Neural crest cell (in vitro differentiated cells): ENCODE data around the gene CIPC. TPM values are rescaled to one million over a fixed set of nuclear protein-coding genes. Genes with fewer than 3 reads are reported as not detected.
A peak's percentile ranks its signal among the peaks of the same experiment; 100 is the strongest.

Source experiments
- DNase-seq: peaks from one replicate; pipeline ENCODE4 v3.0.0; 2021; ENCODE audit warnings: low read depth, mixed read lengths, low spot score
- H3K27ac Mint-ChIP-seq: one replicate; pipeline ENCODE4 v1.8.0; 2021; ENCODE audit warnings: mild to moderate bottlenecking, mixed read lengths; ENCODE audit not compliant: unreplicated experiment
- H3K27me3 Mint-ChIP-seq: 2 replicates; pipeline ENCODE4 v1.8.0; 2021; ENCODE audit warnings: low read depth, mild to moderate bottlenecking, mixed read lengths
- H3K36me3 Mint-ChIP-seq: 2 replicates; pipeline ENCODE4 v1.8.0; 2021; ENCODE audit warnings: low read depth, mild to moderate bottlenecking, mixed read lengths
- H3K4me1 Mint-ChIP-seq: 2 replicates; pipeline ENCODE4 v1.8.0; 2021; ENCODE audit warnings: mixed read lengths
- H3K4me3 Mint-ChIP-seq: one replicate; pipeline ENCODE4 v1.8.0; 2021; ENCODE audit warnings: mild to moderate bottlenecking, mixed read lengths
- H3K9me3 Mint-ChIP-seq: 2 replicates; pipeline ENCODE4 v1.8.0; 2021; ENCODE audit warnings: mixed read lengths
- total RNA-seq: library from RNA; stranded (reverse); gene quantifications from 2 replicates; pipeline ENCODE4 v1.2.1, GENCODE V29; 2021
- TF ChIP-seq, protein P1 (sequence below): fragments of 200-600 bp; sonication (generic); conservative IDR thresholded peaks from 2 replicates; pipeline ENCODE4 v1.5.0; 2021; ENCODE audit warnings: antibody characterized with exemption, mild to moderate bottlenecking

CIPC gene
- total RNA-seq, 1 donor from 2014 or later, result 28.7 TPM

DNA sequence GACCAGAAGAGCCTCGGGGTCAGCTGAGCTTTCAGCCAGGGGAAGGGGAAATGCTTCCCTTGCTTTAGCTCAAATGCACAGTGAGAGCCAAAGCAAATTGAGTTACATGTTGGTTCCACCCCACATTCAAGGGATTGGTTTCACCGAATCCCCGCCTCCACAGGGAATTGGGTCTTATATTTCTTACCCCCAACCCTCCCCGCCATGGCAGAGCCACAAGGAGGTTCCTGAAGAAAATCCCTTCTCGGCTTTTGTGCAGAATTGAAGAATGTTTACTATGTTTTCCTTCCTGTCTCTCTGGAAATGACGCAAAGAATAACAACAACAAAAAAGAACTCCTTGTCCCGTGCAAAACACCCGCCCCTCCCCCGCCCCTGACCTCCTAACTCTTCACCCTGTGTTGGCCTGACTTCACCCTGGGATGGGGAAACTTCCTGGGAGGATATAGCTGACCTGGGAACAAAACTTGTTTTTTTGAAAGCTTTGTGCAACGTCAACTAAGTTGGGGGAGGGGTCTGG is 21.9 kb upstream of the CIPC start:
- H3K4me3 Mint-ChIP-seq, result peak overlapping the region; percentile 61
- H3K4me1 Mint-ChIP-seq, result peaks cover 41% of the 10 kb centered on the region
- H3K9me3 Mint-ChIP-seq, result peaks cover 6% of the 10 kb centered on the region
- H3K36me3 Mint-ChIP-seq, result peaks cover 2% of the 10 kb centered on the region
- H3K27ac Mint-ChIP-seq, result peak overlapping the region; percentile 95
- TF ChIP-seq, protein P1, sequence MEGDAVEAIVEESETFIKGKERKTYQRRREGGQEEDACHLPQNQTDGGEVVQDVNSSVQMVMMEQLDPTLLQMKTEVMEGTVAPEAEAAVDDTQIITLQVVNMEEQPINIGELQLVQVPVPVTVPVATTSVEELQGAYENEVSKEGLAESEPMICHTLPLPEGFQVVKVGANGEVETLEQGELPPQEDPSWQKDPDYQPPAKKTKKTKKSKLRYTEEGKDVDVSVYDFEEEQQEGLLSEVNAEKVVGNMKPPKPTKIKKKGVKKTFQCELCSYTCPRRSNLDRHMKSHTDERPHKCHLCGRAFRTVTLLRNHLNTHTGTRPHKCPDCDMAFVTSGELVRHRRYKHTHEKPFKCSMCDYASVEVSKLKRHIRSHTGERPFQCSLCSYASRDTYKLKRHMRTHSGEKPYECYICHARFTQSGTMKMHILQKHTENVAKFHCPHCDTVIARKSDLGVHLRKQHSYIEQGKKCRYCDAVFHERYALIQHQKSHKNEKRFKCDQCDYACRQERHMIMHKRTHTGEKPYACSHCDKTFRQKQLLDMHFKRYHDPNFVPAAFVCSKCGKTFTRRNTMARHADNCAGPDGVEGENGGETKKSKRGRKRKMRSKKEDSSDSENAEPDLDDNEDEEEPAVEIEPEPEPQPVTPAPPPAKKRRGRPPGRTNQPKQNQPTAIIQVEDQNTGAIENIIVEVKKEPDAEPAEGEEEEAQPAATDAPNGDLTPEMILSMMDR, result no peak
- no peaks in the 10 kb centered on the region for H3K27me3 Mint-ChIP-seq
- DNase-seq, result no peak

DNA sequence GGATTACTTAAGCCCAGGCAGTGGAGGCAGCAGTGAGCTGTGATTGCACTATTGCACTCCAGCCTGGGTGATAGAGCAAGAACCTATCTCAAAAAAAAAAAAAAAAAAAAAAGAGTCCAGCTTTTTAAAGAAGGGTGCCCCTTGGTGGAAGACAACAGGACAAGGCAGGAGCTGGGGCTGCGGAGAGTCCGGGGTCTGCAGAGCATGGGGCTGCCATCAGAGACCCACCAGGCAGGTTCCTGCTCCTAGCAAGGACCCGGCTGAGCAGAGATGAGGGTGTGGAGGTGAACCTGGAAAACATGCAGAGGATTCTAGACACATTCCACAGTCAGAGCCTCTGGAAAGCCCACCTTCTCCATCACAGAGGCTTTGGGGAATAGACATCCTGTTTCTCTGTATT is 21.0 kb upstream of the CIPC start:
- Mint-ChIP-seq H3K27ac (peak overlapping the region; percentile 43), H3K4me3 (peak overlapping the region; percentile 61), H3K9me3 (peaks cover 6% of the 10 kb centered on the region), H3K4me1 (peaks cover 43% of the 10 kb centered on the region), H3K27me3 (no peaks in the 10 kb centered on the region), H3K36me3 (peaks cover 2% of the 10 kb centered on the region)
- TF ChIP-seq, protein P1, result no peak
- no peak for DNase-seq

DNA sequence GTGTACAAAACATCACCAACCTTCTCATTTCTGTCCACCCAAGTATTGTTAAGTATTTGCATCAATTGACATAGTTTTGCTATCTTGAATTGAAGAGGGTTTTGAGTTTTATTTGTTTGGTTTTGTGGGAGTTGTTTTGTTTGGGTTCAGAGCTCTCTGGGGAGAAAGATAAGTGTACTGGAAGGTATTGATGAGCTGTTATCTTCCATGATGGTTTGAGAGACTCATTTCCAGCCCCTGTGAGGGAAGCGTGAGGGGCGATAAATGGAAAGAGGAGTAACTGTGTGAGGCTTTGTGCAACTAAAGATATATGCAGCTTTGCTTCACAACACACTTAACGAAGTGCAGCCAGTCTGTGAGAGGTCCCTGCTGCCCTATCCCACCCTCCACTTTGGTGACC is 15.7 kb upstream of the CIPC start:
- Mint-ChIP-seq H3K4me1 (peaks cover 51% of the 10 kb centered on the region), H3K27me3 (no peaks in the 10 kb centered on the region), H3K4me3 (no peak overlapping the region), H3K36me3 (peaks cover 2% of the 10 kb centered on the region), H3K9me3 (peaks cover 6% of the 10 kb centered on the region), H3K27ac (no peak overlapping the region)
- TF ChIP-seq, protein P1, result no peak
- DNase-seq, result no peak

DNA sequence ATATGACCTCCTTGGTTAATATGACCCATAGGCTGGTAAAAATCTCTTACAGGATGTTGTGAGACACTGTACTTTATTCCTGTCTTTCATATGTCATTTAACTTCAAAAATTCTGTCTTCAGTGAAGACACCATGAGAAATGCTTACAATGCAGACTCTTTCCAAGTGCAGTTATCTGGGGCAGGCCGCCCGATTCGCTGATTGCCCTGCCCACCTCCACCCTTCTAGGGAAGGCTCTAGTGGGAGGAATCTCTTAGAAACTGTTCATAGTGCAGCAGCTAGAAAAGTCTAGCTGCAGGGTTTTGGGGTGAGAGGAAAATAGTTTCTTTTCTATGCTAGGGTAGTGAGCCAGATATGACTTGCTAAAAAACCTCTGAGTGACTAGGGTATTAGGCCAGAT is 15.0 kb upstream of the CIPC start:
- H3K4me1 Mint-ChIP-seq, result peaks cover 58% of the 10 kb centered on the region
- TF ChIP-seq, protein P1, result no peak
- H3K4me3 Mint-ChIP-seq, result no peak overlapping the region
- H3K27me3 Mint-ChIP-seq, result no peaks in the 10 kb centered on the region
- H3K9me3 Mint-ChIP-seq, result peaks cover 6% of the 10 kb centered on the region
- no peak for DNase-seq
- no peak overlapping the region for H3K27ac Mint-ChIP-seq
- H3K36me3 Mint-ChIP-seq, result peaks cover 2% of the 10 kb centered on the region

DNA sequence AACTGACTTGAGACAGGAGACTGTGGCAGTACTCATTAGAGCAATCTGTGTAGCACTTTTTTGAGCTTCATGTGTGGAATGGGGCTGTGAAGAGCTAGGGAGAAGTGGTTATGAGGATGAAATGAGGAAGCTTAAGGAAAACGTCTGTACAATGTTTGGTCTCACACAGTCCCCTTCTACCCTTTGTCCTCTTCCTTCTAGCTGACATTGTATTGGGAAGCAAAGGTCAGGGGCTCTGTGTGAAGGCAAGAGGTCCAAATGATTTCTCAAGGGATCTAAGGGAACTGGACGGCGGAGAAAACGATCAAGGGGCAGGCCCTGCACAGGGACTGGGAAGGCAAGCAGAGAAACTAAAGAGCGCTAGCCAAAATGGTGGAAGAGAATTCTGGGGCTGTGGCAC is 13.1 kb upstream of the CIPC start:
- DNase-seq, result peak; percentile 23
- H3K4me1 Mint-ChIP-seq, result peaks cover 57% of the 10 kb centered on the region
- H3K4me3 Mint-ChIP-seq, result peak overlapping the region; percentile 69
- peaks cover 2% of the 10 kb centered on the region for H3K9me3 Mint-ChIP-seq
- H3K27me3 Mint-ChIP-seq, result no peaks in the 10 kb centered on the region
- peak overlapping the region; percentile 96 for H3K27ac Mint-ChIP-seq
- TF ChIP-seq, protein P1, result no peak
- peaks cover 2% of the 10 kb centered on the region for H3K36me3 Mint-ChIP-seq
